K562 (cell line): ENCODE measurements around the gene ZNF554. TPM values are rescaled to one million over a fixed set of nuclear protein-coding genes. Genes with fewer than 3 reads are reported as not detected.
A peak's percentile ranks its signal among the peaks of the same experiment; 100 is the strongest.

ENCODE experiments used
- CAMTA2 ChIP-seq: fragments of 250-450 bp; sonication (Bioruptor Pico); conservative IDR thresholded peaks from 2 replicates; pipeline ENCODE4 v1.5.1; 2022
- CCNT2 ChIP-seq: IDR thresholded peaks from 2 replicates; pipeline ENCODE4 v1.6.1; 2011; ENCODE audit warnings: borderline replicate concordance, low read depth, mild to moderate bottlenecking, moderate library complexity, mixed read lengths, low read length; ENCODE audit not compliant: insufficient read length; ENCODE audit errors: extremely low read depth
- CEBPG ChIP-seq, 3 experiments: fragments of 200-800 bp in 1 of 3; sonication (Bioruptor generic) in 1 of 3; sonication (generic) in 1 of 3; formaldehyde crosslinking in 1 of 3; IDR thresholded peaks in 2 of 3; conservative IDR thresholded peaks in 1 of 3; 2 replicates each; pipeline versions ENCODE4 v1.6.1 to v1.8.0; 2016 to 2022; ENCODE audit warnings: missing compliant biosample characterization in 2 of 3, missing genetic modification characterization in 2 of 3, mild to moderate bottlenecking in 1 of 3, missing genetic modification reagents in 1 of 3
- CHD2 ChIP-seq: IDR thresholded peaks from 2 replicates; pipeline ENCODE4 v1.6.1; 2011; ENCODE audit warnings: low read depth, low read length
- CXXC5 ChIP-seq: fragments of 250-450 bp; sonication (Bioruptor Pico); IDR thresholded peaks from 2 replicates; pipeline ENCODE4 v1.8.0; 2022; ENCODE audit warnings: inconsistent platforms, mild to moderate bottlenecking, moderate library complexity
- ELF1 ChIP-seq: fragments of 200-800 bp; sonication (Bioruptor generic); IDR thresholded peaks from 2 replicates; pipeline ENCODE4 v1.6.1; 2016; ENCODE audit warnings: missing genetic modification characterization, missing compliant biosample characterization
- HCFC1 ChIP-seq: IDR thresholded peaks from 2 replicates; pipeline ENCODE4 v1.6.1; 2012; ENCODE audit warnings: low read depth, low read length, improper control_type of control experiment
- IRF2 ChIP-seq: sonication (generic); formaldehyde crosslinking; IDR thresholded peaks from 2 replicates; pipeline ENCODE4 v1.8.1; 2022; ENCODE audit warnings: mild to moderate bottlenecking, missing genetic modification reagents
- MIER1 ChIP-seq: fragments of 450-650 bp; IDR thresholded peaks from 2 replicates; pipeline ENCODE4 v1.6.1; 2016; ENCODE audit warnings: antibody characterized with exemption, mild to moderate bottlenecking, low read depth
- NFYB ChIP-seq: IDR thresholded peaks from 2 replicates; pipeline ENCODE4 v1.6.1; 2011; ENCODE audit warnings: mild to moderate bottlenecking, moderate library complexity; ENCODE audit not compliant: insufficient read length; ENCODE audit errors: extremely low read depth
- PHF8 ChIP-seq: fragments of 200-600 bp; sonication (generic); IDR thresholded peaks from 2 replicates; pipeline ENCODE4 v1.6.1; 2012; ENCODE audit warnings: mixed run types, mild to moderate bottlenecking, inconsistent platforms, low read length, moderate library complexity, borderline replicate concordance
- RBM17 ChIP-seq: fragments of 200-400 bp; formaldehyde crosslinking; IDR thresholded peaks from 2 replicates; pipeline ENCODE4 v1.6.1; 2017; ENCODE audit warnings: low read depth, mild to moderate bottlenecking, low read length, borderline replicate concordance
- RREB1 ChIP-seq: fragments of 250-450 bp; sonication (Bioruptor Pico); IDR thresholded peaks from 2 replicates; pipeline ENCODE4 v1.4.0; 2020
- SAFB ChIP-seq: fragments of 200-400 bp; formaldehyde crosslinking; IDR thresholded peaks from 2 replicates; pipeline ENCODE4 v1.6.1; 2017; ENCODE audit warnings: low read depth, low read length, borderline replicate concordance
- TAF1 ChIP-seq: IDR thresholded peaks from 2 replicates; pipeline ENCODE4 v1.6.1; 2011; ENCODE audit warnings: mild to moderate bottlenecking, low read length, moderate library complexity; ENCODE audit not compliant: insufficient read depth, control insufficient read depth, severe bottlenecking; ENCODE audit errors: extremely low read depth
- TARDBP ChIP-seq: fragments of 450-650 bp; IDR thresholded peaks from 2 replicates; pipeline ENCODE4 v1.6.1; 2016
- TBP ChIP-seq: optimal IDR thresholded peaks from 2 replicates; pipeline ENCODE3; 2011; ENCODE audit warnings: low read depth, low read length, improper control_type of control experiment
- ZNF561 ChIP-seq: fragments of 450-650 bp; formaldehyde crosslinking; conservative IDR thresholded peaks from 2 replicates; pipeline ENCODE4 v1.4.0; 2020; ENCODE audit warnings: mild to moderate bottlenecking, moderate library complexity
- ZNF589 ChIP-seq: fragments of 200-800 bp; sonication (Bioruptor generic); IDR thresholded peaks from 2 replicates; pipeline ENCODE4 v1.6.1; 2016; ENCODE audit warnings: low read depth, missing genetic modification characterization, missing compliant biosample characterization
- polyA plus RNA-seq, 8 experiments: library from polyadenylated mRNA; depleted of rRNA in 4 of 8; stranded (reverse) in 5 of 8; unstranded in 3 of 8; fragments of >200 nt; fragmentation: Nextera tagmentation in 2 of 8; fragmentation: Illumina TruSeq in 1 of 8; extraction: Ambion mirVana in 2 of 8; extraction: Trizol in 1 of 8; gene quantifications; 2 replicates each; pipeline versions ENCODE4 v1.2.1 to v1.2.3, GENCODE V29; 2011 to 2014; ENCODE audit warnings: inconsistent platforms in 1 of 8, missing spikeins in 1 of 8
- total RNA-seq, 7 experiments: library from RNA; depleted of rRNA in 6 of 7; stranded (reverse); fragments of >200 nt in 6 of 7; fragmentation: Illumina TruSeq in 2 of 7; extraction: Trizol in 2 of 7; gene quantifications; 2 replicates each; pipeline versions ENCODE4 v1.2.1 to v1.2.3, GENCODE V29; 2011 to 2021; ENCODE audit warnings: low replicate concordance in 1 of 7
- TF ChIP-seq, protein P1 (sequence below): sonication (generic); formaldehyde crosslinking; IDR thresholded peaks from 2 replicates; pipeline ENCODE4 v1.8.0; 2022; ENCODE audit warnings: mild to moderate bottlenecking, missing genetic modification reagents

The ZNF554 gene
- total and polyA plus RNA-seq, 9 of the 15 experiments (the other 6 are each of a cell fraction or from before 2014, with no cell fraction given): 0.07 to 1.8 (median 1.1) TPM

GRCh38 chr19:2840794-2841791 is 21.4 kb downstream of the ZNF554 start, which contains the start of gene ZNF555 (continued):
- TF ChIP-seq TARDBP (peak; percentile 99), CAMTA2 (CRISPR knock-in tag) (no peak), RBM17 (no peak), ELF1 (tag) (no peak), CEBPG (CRISPR knock-in tag; IDR thresholded peaks at IDR 0.05) (no peak), CEBPG (tag; conservative IDR thresholded peaks at IDR 0.05 in 1 of 2, IDR thresholded peaks at IDR 0.05 in 1 of 2) (no peak), ZNF561 (CRISPR knock-in tag) (no peak), CXXC5 (CRISPR knock-in tag) (peak; percentile 97), MIER1 (no peak), HCFC1 (peak; percentile 60), ZNF589 (peak; percentile 67; the same call in 1 of the 2 replicates), CCNT2 (peak; percentile 32), NFYB (peak; percentile 98), IRF2 (CRISPR knock-in tag) (no peak), TBP (peak; percentile 76), TAF1 (peak; percentile 70), RREB1 (no peak), SAFB (peak; percentile 100), PHF8 (peak; percentile 72; the same call in 1 of the 2 replicates), CHD2 (peak; percentile 88)
- TF ChIP-seq, protein P1, sequence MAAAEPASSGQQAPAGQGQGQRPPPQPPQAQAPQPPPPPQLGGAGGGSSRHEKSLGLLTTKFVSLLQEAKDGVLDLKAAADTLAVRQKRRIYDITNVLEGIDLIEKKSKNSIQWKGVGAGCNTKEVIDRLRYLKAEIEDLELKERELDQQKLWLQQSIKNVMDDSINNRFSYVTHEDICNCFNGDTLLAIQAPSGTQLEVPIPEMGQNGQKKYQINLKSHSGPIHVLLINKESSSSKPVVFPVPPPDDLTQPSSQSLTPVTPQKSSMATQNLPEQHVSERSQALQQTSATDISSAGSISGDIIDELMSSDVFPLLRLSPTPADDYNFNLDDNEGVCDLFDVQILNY: no peak
